B cell (primary cell): ENCODE measurements around the gene MRPL28. TPM values are rescaled to one million over a fixed set of nuclear protein-coding genes. Genes with fewer than 3 reads are reported as not detected.

Experiments
- ATAC-seq: fragments of 200-7000 bp; cut with Tn5 transposase; one replicate; pipeline ENCODE4 v1.10.0; 2021; ENCODE audit warnings: low read depth, mild to moderate bottlenecking, moderate number of reproducible peaks, moderate library complexity
- CTCF ChIA-PET: fragments of 350-600 bp; sonication (Branson Sonifier 250); formaldehyde crosslinking; loops from one replicate; lab custom pipeline; 2021; ENCODE audit warnings: antibody characterized with exemption, inconsistent platforms; lab: Charles Lee
- POLR2A ChIA-PET: fragments of 350-600 bp; sonication (Branson Sonifier 250); formaldehyde crosslinking; loops from one replicate; lab custom pipeline; 2021; ENCODE audit warnings: antibody characterized with exemption; lab: Charles Lee
- DNase-seq: peaks from one replicate; pipeline ENCODE4 v3.0.0; 2013
- H2AFZ ChIP-seq: 2 replicates; pipeline ENCODE4 v1.6.1; 2012; ENCODE audit warnings: mild to moderate bottlenecking, low read depth, low read length; ENCODE audit not compliant: insufficient read depth, poor library complexity, severe bottlenecking
- H3K27ac ChIP-seq, 2 donors: 1 replicate in 1 of 2; 2 replicates in 1 of 2; pipeline ENCODE4 v1.5.1; 2012 to 2013; ENCODE audit warnings: low read length in 2 of 2, mild to moderate bottlenecking in 2 of 2, moderate library complexity in 1 of 2
- H3K27me3 ChIP-seq, 4 experiments: fragments of 200-600 bp in 1 of 4; sonication (generic) in 1 of 4; replicated peaks in 1 of 4; 1 replicate in 2 of 4; 2 replicates in 2 of 4; pipeline versions ENCODE4 v1.6.1 to v1.7.0; 2013 to 2016; ENCODE audit warnings: low read length in 3 of 4, mild to moderate bottlenecking in 2 of 4, mixed read lengths in 1 of 4, moderate library complexity in 1 of 4; ENCODE audit not compliant: insufficient read depth in 4 of 4, control insufficient read depth in 3 of 4; ENCODE audit errors: control extremely low read depth in 1 of 4
- H3K36me3 ChIP-seq, 2 experiments: replicated peaks in 1 of 2; 1 replicate in 1 of 2; 2 replicates in 1 of 2; pipeline versions ENCODE4 v1.6.1 to v1.7.1; 2013; ENCODE audit warnings: low read length in 1 of 2; ENCODE audit not compliant: insufficient read depth in 2 of 2, control insufficient read depth in 1 of 2; ENCODE audit errors: control extremely low read depth in 1 of 2, extremely low read depth in 1 of 2
- H3K4me1 ChIP-seq, 2 donors: fragments of 200-600 bp in 1 of 2; sonication (generic) in 1 of 2; 1 replicate in 1 of 2; 2 replicates in 1 of 2; pipeline versions ENCODE4 v1.5.1 to v1.6.1; 2013 to 2017; ENCODE audit warnings: low read length in 2 of 2; ENCODE audit not compliant: control insufficient read depth in 2 of 2, insufficient read depth in 2 of 2
- H3K4me2 ChIP-seq: replicated peaks from 2 replicates; pipeline ENCODE3; 2012; ENCODE audit warnings: mild to moderate bottlenecking, low read depth, low read length; ENCODE audit not compliant: poor library complexity, severe bottlenecking
- H3K4me3 ChIP-seq, 5 experiments: fragments of 200-600 bp in 1 of 5; sonication (generic) in 1 of 5; 1 replicate in 3 of 5; 2 replicates in 2 of 5; pipeline versions ENCODE4 v1.5.1 to v1.7.0; 2011 to 2016; ENCODE audit warnings: low read length in 4 of 5, mild to moderate bottlenecking in 4 of 5, low read depth in 2 of 5, control low read depth in 1 of 5, moderate library complexity in 1 of 5; ENCODE audit not compliant: insufficient read depth in 1 of 5; ENCODE audit errors: control extremely low read depth in 1 of 5, extremely low read depth in 1 of 5
- H3K79me2 ChIP-seq: fragments of 200-600 bp; sonication (generic); one replicate; pipeline ENCODE4 v1.6.0; 2016; ENCODE audit warnings: low read length; ENCODE audit not compliant: control insufficient read depth, insufficient read depth
- H3K9ac ChIP-seq: fragments of 200-600 bp; sonication (generic); 2 replicates; pipeline ENCODE4 v1.6.1; 2017; ENCODE audit warnings: mild to moderate bottlenecking, low read length, moderate library complexity
- H3K9me3 ChIP-seq, 3 donors: one replicate each; pipeline versions ENCODE4 v1.6.1 to v1.7.1; 2013; ENCODE audit warnings: low read length in 2 of 3; ENCODE audit not compliant: control insufficient read depth in 2 of 3, insufficient read depth in 1 of 3; ENCODE audit errors: control extremely low read depth in 1 of 3
- H4K20me1 ChIP-seq: 2 replicates; pipeline ENCODE4 v1.6.0; 2012; ENCODE audit warnings: mild to moderate bottlenecking, low read length; ENCODE audit not compliant: insufficient read depth, control insufficient read depth, poor library complexity, severe bottlenecking
- H3K27ac Mint-ChIP-seq: one replicate; pipeline ENCODE4 v1.8.0; 2021; ENCODE audit warnings: mixed read lengths
- H3K27me3 Mint-ChIP-seq: one replicate; pipeline ENCODE4 v1.8.0; 2021; ENCODE audit warnings: mixed read lengths
- H3K4me1 Mint-ChIP-seq: one replicate; pipeline ENCODE4 v1.8.0; 2021; ENCODE audit warnings: mixed read lengths
- H3K4me3 Mint-ChIP-seq: one replicate; pipeline ENCODE4 v1.8.0; 2021; ENCODE audit warnings: mixed read lengths
- H3K9me3 Mint-ChIP-seq: one replicate; pipeline ENCODE4 v1.8.0; 2022; ENCODE audit warnings: mixed read lengths; ENCODE audit not compliant: insufficient read depth
- EZH2 ChIP-seq: IDR thresholded peaks from 2 replicates; pipeline ENCODE4 v1.6.1; 2012; ENCODE audit warnings: borderline replicate concordance, low read depth, mild to moderate bottlenecking, moderate library complexity, low read length; ENCODE audit not compliant: insufficient read depth, poor library complexity, severe bottlenecking
- WGBS: methylation state at CpG from one replicate; pipeline ENCODE4 v1.1.5; 2013; ENCODE audit warnings: missing lambda C conversion rate; ENCODE audit not compliant: insufficient coverage; 5-methylcytosine and 5-hydroxymethylcytosine counted together
- intact Hi-C: fragments of 100-400 bp; cut with micrococcal nuclease; formaldehyde crosslinking; loops from one replicate; pipeline ENCODE4 v1.10.0; 2022
- polyA plus RNA-seq: library from polyadenylated mRNA; depleted of rRNA; stranded (reverse); fragments of >200 nt; gene quantifications from 2 replicates; pipeline ENCODE4 v1.2.3, GENCODE V29; 2012
- total RNA-seq, 2 donors: library from RNA; stranded (reverse); fragments of 120-200 nt in 1 of 2; gene quantifications; 1 replicate in 1 of 2; 2 replicates in 1 of 2; pipeline versions ENCODE4 v1.2.3 to v1.2.4, GENCODE V29; 2013 to 2022
- TF ChIP-seq, protein P1 (sequence below): fragments of 200-600 bp; IDR thresholded peaks from one replicate; pipeline ENCODE4 v1.8.0; 2022; ENCODE audit warnings: antibody characterized with exemption, mild to moderate bottlenecking

The MRPL28 gene
- total and polyA plus RNA-seq, 2 donors (not counting 1 experiment from before 2014, with no cell fraction given) = 44.3 to 67.7 TPM

DNA sequence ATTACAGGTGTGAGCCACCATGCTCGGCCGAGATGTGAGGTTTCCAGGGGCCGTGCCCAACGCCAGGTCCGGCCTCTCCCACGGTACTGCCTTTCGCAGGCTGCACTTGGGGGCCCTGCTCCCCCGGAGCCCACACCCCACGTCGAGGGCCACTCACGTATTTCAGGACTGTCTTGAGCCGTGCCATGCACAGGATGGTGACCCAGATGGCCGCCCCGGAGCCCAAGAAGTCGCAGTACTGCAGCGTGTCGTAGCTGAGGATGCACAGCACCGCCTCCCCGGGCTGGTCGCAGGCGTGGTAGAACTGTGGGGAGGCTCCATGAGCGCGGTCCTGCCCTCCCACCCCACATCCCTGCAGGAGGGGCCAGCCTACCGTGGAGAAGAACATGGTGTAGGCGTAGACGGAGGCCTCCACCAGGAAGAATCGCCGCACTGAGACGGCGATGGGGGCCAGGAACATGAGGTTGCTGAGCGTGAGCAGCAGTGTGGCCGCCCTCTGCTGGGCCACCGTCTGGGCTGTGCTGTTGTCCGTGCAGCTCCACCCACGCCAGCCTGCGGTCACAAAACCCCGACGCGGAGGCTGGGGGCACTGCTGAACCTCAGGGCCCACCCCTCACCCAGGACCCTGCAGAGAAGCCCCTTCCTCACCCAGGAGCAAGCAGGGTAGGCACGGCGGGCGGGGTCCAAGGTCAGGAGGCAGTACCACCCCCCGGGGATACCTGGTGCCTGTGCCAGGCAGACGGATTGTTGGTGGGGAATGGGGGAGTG, 3.7 kb upstream of the MRPL28 start:
- no peak for ATAC-seq
- no peak for TF ChIP-seq EZH2
- TF ChIP-seq, protein P1, sequence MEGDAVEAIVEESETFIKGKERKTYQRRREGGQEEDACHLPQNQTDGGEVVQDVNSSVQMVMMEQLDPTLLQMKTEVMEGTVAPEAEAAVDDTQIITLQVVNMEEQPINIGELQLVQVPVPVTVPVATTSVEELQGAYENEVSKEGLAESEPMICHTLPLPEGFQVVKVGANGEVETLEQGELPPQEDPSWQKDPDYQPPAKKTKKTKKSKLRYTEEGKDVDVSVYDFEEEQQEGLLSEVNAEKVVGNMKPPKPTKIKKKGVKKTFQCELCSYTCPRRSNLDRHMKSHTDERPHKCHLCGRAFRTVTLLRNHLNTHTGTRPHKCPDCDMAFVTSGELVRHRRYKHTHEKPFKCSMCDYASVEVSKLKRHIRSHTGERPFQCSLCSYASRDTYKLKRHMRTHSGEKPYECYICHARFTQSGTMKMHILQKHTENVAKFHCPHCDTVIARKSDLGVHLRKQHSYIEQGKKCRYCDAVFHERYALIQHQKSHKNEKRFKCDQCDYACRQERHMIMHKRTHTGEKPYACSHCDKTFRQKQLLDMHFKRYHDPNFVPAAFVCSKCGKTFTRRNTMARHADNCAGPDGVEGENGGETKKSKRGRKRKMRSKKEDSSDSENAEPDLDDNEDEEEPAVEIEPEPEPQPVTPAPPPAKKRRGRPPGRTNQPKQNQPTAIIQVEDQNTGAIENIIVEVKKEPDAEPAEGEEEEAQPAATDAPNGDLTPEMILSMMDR = no peak
- DNase-seq = no peak
- H3K4me3 Mint-ChIP-seq = no peak overlapping the region
- no peaks in the 10 kb centered on the region for H3K27me3 Mint-ChIP-seq
- H3K9me3 ChIP-seq = no peaks in the 10 kb centered on the region
- no peaks in the 10 kb centered on the region for H3K27me3 ChIP-seq
- H4K20me1 ChIP-seq = peaks cover 2% of the 10 kb centered on the region
- no peak overlapping the region for H2AFZ ChIP-seq
- POLR2A ChIA-PET = no interaction called here
- peaks cover 6 to 18% of the 10 kb centered on the region in 2 donors for H3K4me1 ChIP-seq
- H3K9ac ChIP-seq = no peak overlapping the region
- peaks cover 7% of the 10 kb centered on the region for H3K79me2 ChIP-seq
- CTCF ChIA-PET = interaction anchor here (1.1 kb wide), 1 partner anchor 12 kb away, joined by 3 read pairs; no protein-coding TSS in a partner anchor
- intact Hi-C loops = no loop called here
- WGBS = 97% methylated on average over 40 of the region's 44 CpGs
- H3K27ac Mint-ChIP-seq = no peak overlapping the region
- H3K9me3 Mint-ChIP-seq = no peaks in the 10 kb centered on the region
- H3K27ac ChIP-seq = no peak overlapping the region
- H3K4me2 ChIP-seq = no peak overlapping the region
- no peak overlapping the region for H3K4me3 ChIP-seq
- peaks cover 17% of the 10 kb centered on the region for H3K4me1 Mint-ChIP-seq
- peaks cover 0 to 36% of the 10 kb centered on the region in 2 experiments for H3K36me3 ChIP-seq

DNA sequence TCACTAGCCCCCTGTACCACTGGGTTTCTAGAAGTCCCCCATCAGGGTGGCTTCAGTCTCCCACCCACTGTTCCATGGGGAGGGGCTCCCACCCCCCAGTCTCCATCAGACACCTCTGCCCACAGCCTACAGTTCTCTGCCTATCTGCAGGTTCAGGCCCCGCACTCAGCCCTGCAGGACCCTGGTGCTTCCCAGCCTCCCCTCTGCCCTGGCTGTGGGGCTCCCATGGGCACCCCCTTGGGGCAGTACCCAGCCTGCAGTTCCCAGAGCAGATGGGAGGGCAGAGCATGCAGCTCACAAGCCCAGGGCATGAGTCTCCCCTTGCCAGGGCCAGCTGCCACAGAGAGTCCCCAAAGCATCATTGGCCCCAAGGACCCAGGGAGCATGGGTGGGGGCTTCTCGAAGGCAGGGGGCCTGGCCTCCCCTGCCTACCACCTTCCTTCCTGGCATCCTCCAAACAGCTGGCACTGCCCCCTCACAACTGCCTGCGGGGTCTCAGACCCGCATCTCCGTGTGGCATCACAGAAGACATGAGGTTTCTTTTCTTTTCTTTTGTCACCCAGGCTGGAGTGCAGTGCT, 2.8 kb upstream of the MRPL28 start:
- intact Hi-C loops = no loop called here
- Mint-ChIP-seq H3K4me1 (peaks cover 17% of the 10 kb centered on the region), H3K9me3 (no peaks in the 10 kb centered on the region), H3K4me3 (no peak overlapping the region), H3K27ac (no peak overlapping the region), H3K27me3 (no peaks in the 10 kb centered on the region)
- no peaks in the 10 kb centered on the region for H3K27me3 ChIP-seq
- ChIA-PET POLR2A (no interaction called here), CTCF (no interaction called here)
- ATAC-seq = no peak
- H3K79me2 ChIP-seq = no peaks in the 10 kb centered on the region
- peaks cover 6 to 18% of the 10 kb centered on the region in 2 donors for H3K4me1 ChIP-seq
- no peak overlapping the region for H3K4me2 ChIP-seq
- H3K9me3 ChIP-seq = no peaks in the 10 kb centered on the region
- H3K36me3 ChIP-seq = peaks cover 0 to 46% of the 10 kb centered on the region in 2 experiments
- no peak overlapping the region for H3K9ac ChIP-seq
- DNase-seq = no peak
- WGBS = 88% methylated on average over 5 of the region's 5 CpGs
- H4K20me1 ChIP-seq = no peaks in the 10 kb centered on the region
- H3K27ac ChIP-seq = no peak overlapping the region
- H2AFZ ChIP-seq = no peak overlapping the region
- H3K4me3 ChIP-seq = no peak overlapping the region
- no peak for TF ChIP-seq EZH2
- TF ChIP-seq, protein P1 = no peak
